HEK293 (cell line): ENCODE measurements around the gene GNAT1.

Source experiments
- CTCF ChIA-PET: fragments of 350-600 bp; formaldehyde crosslinking; extraction: SDS; loops from one replicate; lab custom pipeline; 2021; ENCODE audit warnings: antibody characterized with exemption; lab: Yijun Ruan, JAX
- POLR2A ChIA-PET: fragments of 300-600 bp; formaldehyde crosslinking; extraction: SDS; loops from one replicate; lab custom pipeline; 2020; ENCODE audit warnings: antibody characterized with exemption, inconsistent platforms; lab: Yijun Ruan, JAX
- H3K27ac ChIP-seq: fragments of 200-500 bp; sonication (Bioruptor generic); 2 replicates; pipeline ENCODE4 v1.5.1; 2014; ENCODE audit warnings: low read depth, low read length, control low read depth, inconsistent platforms; ENCODE audit errors: extremely low read depth
- H3K36me3 ChIP-seq, 2 experiments: fragments of 200-500 bp in 1 of 2; sonication (Bioruptor generic) in 1 of 2; 1 replicate in 1 of 2; 2 replicates in 1 of 2; pipeline ENCODE4 v1.5.1; 2014 to 2017; ENCODE audit warnings: inconsistent platforms in 2 of 2, low read length in 2 of 2; ENCODE audit not compliant: control insufficient read depth in 2 of 2, insufficient read depth in 1 of 2
- H3K4me1 ChIP-seq: fragments of 200-500 bp; sonication (Bioruptor generic); 2 replicates; pipeline ENCODE4 v1.5.1; 2014; ENCODE audit warnings: mild to moderate bottlenecking, low read length, inconsistent platforms; ENCODE audit not compliant: control insufficient read depth, insufficient read depth
- H3K4me3 ChIP-seq: 2 replicates; pipeline ENCODE4 v1.5.1; 2011; ENCODE audit warnings: low read depth, mild to moderate bottlenecking, control low read depth, low read length, moderate library complexity
- H3K9me3 ChIP-seq: fragments of 200-500 bp; sonication (Bioruptor generic); 2 replicates; pipeline ENCODE4 v1.5.1; 2014; ENCODE audit warnings: low read depth, low read length, inconsistent platforms; ENCODE audit not compliant: control insufficient read depth, insufficient read depth
- BCL6B ChIP-seq: fragments of 450-650 bp; formaldehyde crosslinking; IDR thresholded peaks from 2 replicates; pipeline ENCODE4 v1.5.1; 2017; ENCODE audit warnings: missing biosample characterization, missing genetic modification characterization
- GFI1B ChIP-seq: fragments of 450-650 bp; formaldehyde crosslinking; IDR thresholded peaks from 2 replicates; pipeline ENCODE4 v1.5.1; 2016; ENCODE audit warnings: missing biosample characterization, missing genetic modification characterization
- GLIS2 ChIP-seq: fragments of 450-650 bp; formaldehyde crosslinking; IDR thresholded peaks from 2 replicates; pipeline ENCODE4 v1.5.1; 2016; ENCODE audit warnings: missing biosample characterization, missing genetic modification characterization
- HIC1 ChIP-seq: fragments of 450-650 bp; formaldehyde crosslinking; IDR thresholded peaks from 2 replicates; pipeline ENCODE4 v1.5.1; 2016; ENCODE audit warnings: missing biosample characterization, missing genetic modification characterization
- KLF1 ChIP-seq: fragments of 450-650 bp; formaldehyde crosslinking; IDR thresholded peaks from 2 replicates; pipeline ENCODE4 v1.5.1; 2016; ENCODE audit warnings: missing biosample characterization, missing genetic modification characterization
- KLF17 ChIP-seq: fragments of 450-650 bp; formaldehyde crosslinking; IDR thresholded peaks from 2 replicates; pipeline ENCODE4 v1.5.1; 2016; ENCODE audit warnings: missing biosample characterization, missing genetic modification characterization
- PATZ1 ChIP-seq: fragments of 450-650 bp; formaldehyde crosslinking; IDR thresholded peaks from 2 replicates; pipeline ENCODE4 v1.5.1; 2016; ENCODE audit warnings: missing biosample characterization, missing genetic modification characterization
- PBX3 ChIP-seq: sonication (generic); formaldehyde crosslinking; IDR thresholded peaks from 2 replicates; pipeline ENCODE4 v1.8.1; 2022; ENCODE audit warnings: mild to moderate bottlenecking, moderate library complexity, missing genetic modification reagents
- REPIN1 ChIP-seq: fragments of 450-650 bp; formaldehyde crosslinking; IDR thresholded peaks from 2 replicates; pipeline ENCODE4 v1.5.1; 2017; ENCODE audit warnings: missing biosample characterization, missing genetic modification characterization, low read depth
- YY2 ChIP-seq: fragments of 450-650 bp; formaldehyde crosslinking; IDR thresholded peaks from 2 replicates; pipeline ENCODE4 v1.5.1; 2016; ENCODE audit warnings: missing biosample characterization, missing genetic modification characterization
- ZBTB48 ChIP-seq: fragments of 450-650 bp; formaldehyde crosslinking; IDR thresholded peaks from 2 replicates; pipeline ENCODE4 v1.5.1; 2016; ENCODE audit warnings: missing biosample characterization, missing genetic modification characterization
- ZBTB8A ChIP-seq: fragments of 450-650 bp; formaldehyde crosslinking; IDR thresholded peaks from 2 replicates; pipeline ENCODE4 v1.5.1; 2016; ENCODE audit warnings: missing biosample characterization, missing genetic modification characterization
- ZFP37 ChIP-seq: fragments of 450-650 bp; formaldehyde crosslinking; IDR thresholded peaks from 2 replicates; pipeline ENCODE4 v1.5.1; 2016; ENCODE audit warnings: missing biosample characterization, missing genetic modification characterization
- ZFP69B ChIP-seq: fragments of 450-650 bp; formaldehyde crosslinking; IDR thresholded peaks from 2 replicates; pipeline ENCODE4 v1.5.1; 2016; ENCODE audit warnings: missing biosample characterization, missing genetic modification characterization
- ZIC2 ChIP-seq: fragments of 450-650 bp; formaldehyde crosslinking; IDR thresholded peaks from 2 replicates; pipeline ENCODE4 v1.5.1; 2016; ENCODE audit warnings: missing biosample characterization, missing genetic modification characterization
- ZNF18 ChIP-seq: fragments of 450-650 bp; formaldehyde crosslinking; IDR thresholded peaks from 2 replicates; pipeline ENCODE4 v1.5.1; 2016; ENCODE audit warnings: missing biosample characterization, missing genetic modification characterization
- ZNF335 ChIP-seq: fragments of 450-650 bp; formaldehyde crosslinking; conservative IDR thresholded peaks from 2 replicates; pipeline ENCODE4 v1.5.1; 2016; ENCODE audit warnings: missing biosample characterization, missing genetic modification characterization
- ZNF341 ChIP-seq: fragments of 450-650 bp; formaldehyde crosslinking; IDR thresholded peaks from 2 replicates; pipeline ENCODE4; 2016; ENCODE audit warnings: low read depth, missing biosample characterization, missing genetic modification characterization
- ZNF394 ChIP-seq: fragments of 450-650 bp; formaldehyde crosslinking; IDR thresholded peaks from 2 replicates; pipeline ENCODE4 v1.5.1; 2016; ENCODE audit warnings: missing biosample characterization, missing genetic modification characterization, mild to moderate bottlenecking, moderate library complexity, borderline replicate concordance
- ZNF423 ChIP-seq: fragments of 450-650 bp; formaldehyde crosslinking; IDR thresholded peaks from 2 replicates; pipeline ENCODE4 v1.5.1; 2016; ENCODE audit warnings: missing biosample characterization, missing genetic modification characterization
- ZNF521 ChIP-seq: fragments of 450-650 bp; formaldehyde crosslinking; IDR thresholded peaks from 2 replicates; pipeline ENCODE4 v1.5.1; 2017; ENCODE audit warnings: missing biosample characterization, mild to moderate bottlenecking, missing genetic modification characterization
- ZNF596 ChIP-seq: fragments of 450-650 bp; IDR thresholded peaks from 2 replicates; pipeline ENCODE4 v1.5.0; 2018; ENCODE audit warnings: missing biosample characterization, mild to moderate bottlenecking, missing genetic modification characterization, moderate library complexity
- ZNF623 ChIP-seq: fragments of 450-650 bp; formaldehyde crosslinking; IDR thresholded peaks from 2 replicates; pipeline ENCODE4 v1.5.1; 2016; ENCODE audit warnings: missing biosample characterization, missing genetic modification characterization
- ZNF658 ChIP-seq: fragments of 450-650 bp; formaldehyde crosslinking; IDR thresholded peaks from 2 replicates; pipeline ENCODE4; 2016; ENCODE audit warnings: missing biosample characterization, missing genetic modification characterization
- ZNF692 ChIP-seq: fragments of 450-650 bp; formaldehyde crosslinking; IDR thresholded peaks from 2 replicates; pipeline ENCODE4 v1.5.1; 2016; ENCODE audit warnings: missing biosample characterization, missing genetic modification characterization
- ZNF777 ChIP-seq: fragments of 450-650 bp; formaldehyde crosslinking; IDR thresholded peaks from 2 replicates; pipeline ENCODE4 v1.5.1; 2017; ENCODE audit warnings: missing biosample characterization, missing genetic modification characterization, borderline replicate concordance

The GNAT1 gene

GRCh38 chr3:50226888-50227389 is 35.5 kb downstream of the GNAT1 start:
- no peaks in the 10 kb centered on the region for H3K9me3 ChIP-seq
- no peaks in the 10 kb centered on the region for H3K36me3 ChIP-seq
- peak overlapping the region; percentile 37 for H3K4me3 ChIP-seq
- H3K27ac ChIP-seq = peak overlapping the region; percentile 56; the same call in 1 of the 2 replicates
- ChIA-PET POLR2A (interaction anchor here (0.9 to 2.1 kb wide), 3 partner anchors 9 to 25 kb away, joined by 3 to 9 read pairs (median 4); partner anchors contain the start of gene GNAI2), CTCF (interaction anchor here (0.7 to 17.6 kb wide), 16 partner anchors 8 to 105 kb away, joined by 3 to 237 read pairs (median 5); partner anchors contain the start of genes GNAI2, GNAT1 and SEMA3B)
- no peaks in the 10 kb centered on the region for H3K4me1 ChIP-seq
- TF ChIP-seq ZNF335 (tag by site-specific recombination) (peak; percentile 71), ZIC2 (tag by site-specific recombination) (peak; percentile 65), ZFP37 (no peak), REPIN1 (tag by site-specific recombination) (no peak), ZNF394 (tag by site-specific recombination) (peak; percentile 40; the same call in 1 of the 2 replicates), PBX3 (CRISPR knock-in tag) (no peak), ZBTB48 (tag by site-specific recombination) (peak; percentile 38; the same call in 1 of the 2 replicates), ZNF18 (tag by site-specific recombination) (peak; percentile 53; the same call in 1 of the 2 replicates), ZNF658 (no peak), YY2 (0 out of 2 replicates have a peak, but pooled peaks have one; percentile 36), ZBTB8A (tag by site-specific recombination) (peak; percentile 15; the same call in 1 of the 2 replicates), KLF17 (0 out of 2 replicates have a peak, but pooled peaks have one; percentile 11), PATZ1 (peak; percentile 94), ZNF777 (tag by site-specific recombination) (peak; percentile 98), ZNF341 (tag by site-specific recombination) (0 out of 2 replicates have a peak, but pooled peaks have one; percentile 2), BCL6B (tag by site-specific recombination) (no peak), ZNF623 (tag by site-specific recombination) (no peak), ZNF423 (0 out of 2 replicates have a peak, but pooled peaks have one; percentile 24), ZNF692 (tag by site-specific recombination) (0 out of 2 replicates have a peak, but pooled peaks have one; percentile 50), ZNF596 (no peak), GLIS2 (tag by site-specific recombination) (0 out of 2 replicates have a peak, but pooled peaks have one; percentile 60), GFI1B (tag by site-specific recombination) (0 out of 2 replicates have a peak, but pooled peaks have one; percentile 11), KLF1 (tag by site-specific recombination) (peak; percentile 9; the same call in 1 of the 2 replicates), HIC1 (tag by site-specific recombination) (peak; percentile 45), ZFP69B (tag by site-specific recombination) (peak; percentile 11; the same call in 1 of the 2 replicates), ZNF521 (tag by site-specific recombination) (no peak)
